ENCODE data around the gene TAC4. TPM values are rescaled to one million over a fixed set of nuclear protein-coding genes. Genes with fewer than 3 reads are reported as not detected.

TAC4 gene
- polyA plus RNA-seq, 3 donors from 2014 or later: not detected

GRCh38 chr17:49882434-49882833, 34.6 kb upstream of the TAC4 start:
- DNase-seq: no peak
- H3K36me3 Mint-ChIP-seq: no peaks in the 10 kb centered on the region
- H3K27me3 Mint-ChIP-seq (ENCODE audit: low read depth in 3 of 3): peaks cover 7 to 25% (median 13%) of the 10 kb centered on the region in 3 donors
- no peaks in the 10 kb centered on the region for H3K9me3 Mint-ChIP-seq
- H3K4me1 Mint-ChIP-seq: peaks cover 0 to 3% of the 10 kb centered on the region in 2 donors
- no peak overlapping the region for H3K4me3 Mint-ChIP-seq
- no peak overlapping the region for H3K27ac Mint-ChIP-seq

DNA sequence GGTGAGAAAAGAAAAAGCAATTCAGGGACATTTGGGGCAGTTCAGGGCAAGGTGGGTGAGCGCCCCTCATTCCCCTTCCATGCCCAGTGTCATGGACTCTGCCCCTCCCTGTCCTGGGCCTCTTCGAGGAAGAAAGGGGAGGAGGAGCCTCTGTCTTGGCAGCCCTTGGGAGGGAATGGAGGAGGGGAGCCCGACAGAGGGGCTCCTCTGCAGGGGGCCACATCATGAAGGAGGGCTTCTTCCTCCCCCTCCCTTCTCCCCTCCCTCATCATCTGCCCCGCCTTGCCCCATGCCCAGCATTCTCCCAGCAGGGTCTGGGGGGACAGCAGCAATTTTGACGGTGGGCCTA, 33.2 kb upstream of the TAC4 start:
- no peaks in the 10 kb centered on the region for H3K9me3 Mint-ChIP-seq
- no peak overlapping the region for H3K4me3 Mint-ChIP-seq
- peaks cover 6 to 24% (median 12%) of the 10 kb centered on the region in 3 donors for H3K27me3 Mint-ChIP-seq (ENCODE audit: low read depth in 3 of 3)

GRCh38 chr17:49880291-49881053, 32.6 kb upstream of the TAC4 start:
- Mint-ChIP-seq H3K27ac (no peak overlapping the region), H3K4me1 (peaks cover 0 to 3% of the 10 kb centered on the region in 2 donors), H3K4me3 (peak overlapping the region in 2 of 5 donors; percentile 22 to 52), H3K9me3 (no peaks in the 10 kb centered on the region), H3K36me3 (no peaks in the 10 kb centered on the region), H3K27me3 (ENCODE audit: low read depth in 3 of 3) (peaks cover 6 to 24% (median 10%) of the 10 kb centered on the region in 3 donors)
- peak; percentile 53 to 61 (median 59) for DNase-seq

More for the DNA sequence above, 33.2 kb upstream of the TAC4 start:
- H3K27ac Mint-ChIP-seq: no peak overlapping the region
- no peak for DNase-seq
- no peaks in the 10 kb centered on the region for H3K36me3 Mint-ChIP-seq
- peaks cover 0 to 3% of the 10 kb centered on the region in 2 donors for H3K4me1 Mint-ChIP-seq

- peaks cover 4 to 26% (median 11%) of the 10 kb centered on the region in 3 donors for H3K27me3 Mint-ChIP-seq (ENCODE audit: low read depth in 3 of 3)
- H3K4me1 Mint-ChIP-seq: peaks cover 0 to 3% of the 10 kb centered on the region in 2 donors
- peak overlapping the region in 1 of 5 donors; percentile 21 for H3K4me3 Mint-ChIP-seq
- H3K27ac Mint-ChIP-seq: no peak overlapping the region
- H3K36me3 Mint-ChIP-seq: no peaks in the 10 kb centered on the region
- no peak for DNase-seq
- H3K9me3 Mint-ChIP-seq: no peaks in the 10 kb centered on the region
Observed at GRCh38 chr17:49878931-49879904, 31.3 kb upstream of the TAC4 start.

DNA sequence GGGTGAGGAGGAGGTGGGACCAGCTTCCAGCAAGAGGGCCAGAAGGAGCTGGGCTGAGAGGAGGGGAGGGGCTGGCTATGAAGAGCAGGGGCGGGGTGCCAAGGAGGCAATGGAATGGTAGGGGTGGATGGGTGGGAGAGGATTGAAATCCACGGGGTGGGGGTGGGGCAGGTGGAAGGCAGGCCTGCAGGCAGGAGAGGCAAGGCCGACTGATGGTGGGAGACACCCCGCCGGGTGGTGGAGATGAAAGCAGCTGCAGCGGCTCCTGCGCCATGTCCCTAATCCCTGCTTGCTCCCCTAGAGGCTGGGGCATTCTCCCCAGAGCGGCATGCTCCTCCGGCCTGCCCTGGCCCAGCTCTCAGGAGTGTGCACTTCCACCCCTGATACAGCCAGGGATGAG, 27.8 kb upstream of the TAC4 start:
- H3K27me3 Mint-ChIP-seq (ENCODE audit: low read depth in 3 of 3): peaks cover 2 to 15% (median 9%) of the 10 kb centered on the region in 3 donors
- no peaks in the 10 kb centered on the region for H3K9me3 Mint-ChIP-seq
- no peak overlapping the region for H3K4me3 Mint-ChIP-seq
- H3K36me3 Mint-ChIP-seq: no peaks in the 10 kb centered on the region
- no peak overlapping the region for H3K27ac Mint-ChIP-seq
- DNase-seq: no peak
- peaks cover 0 to under 1% of the 10 kb centered on the region in 2 donors for H3K4me1 Mint-ChIP-seq

DNA sequence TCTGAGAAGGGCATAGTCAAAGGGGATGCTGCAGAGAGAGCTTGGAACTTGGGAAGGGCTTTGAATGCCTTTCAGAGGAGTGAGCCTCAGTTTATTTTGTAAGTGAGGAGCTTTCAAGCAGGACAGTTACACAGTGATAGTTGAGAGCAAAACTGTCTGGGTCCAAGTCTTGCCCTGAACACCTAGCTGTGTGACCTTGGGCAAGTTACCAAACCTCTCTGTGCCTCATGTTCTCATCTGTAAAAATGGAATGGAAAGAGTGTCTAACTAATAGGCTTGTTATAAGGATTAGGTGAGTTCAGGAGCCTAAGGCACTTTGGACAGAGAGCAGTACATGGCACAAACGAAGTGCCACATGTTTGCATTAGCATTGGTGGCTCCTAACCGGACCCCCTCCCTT, 27.0 kb upstream of the TAC4 start:
- Mint-ChIP-seq H3K4me1 (no peaks in the 10 kb centered on the region), H3K27ac (no peak overlapping the region), H3K9me3 (no peaks in the 10 kb centered on the region), H3K36me3 (no peaks in the 10 kb centered on the region), H3K4me3 (no peak overlapping the region), H3K27me3 (ENCODE audit: low read depth in 3 of 3) (peaks cover 4 to 13% (median 9%) of the 10 kb centered on the region in 3 donors)
- no peak for DNase-seq

GRCh38 chr17:49873926-49874325, 26.1 kb upstream of the TAC4 start:
- no peak overlapping the region for H3K27ac Mint-ChIP-seq

DNA sequence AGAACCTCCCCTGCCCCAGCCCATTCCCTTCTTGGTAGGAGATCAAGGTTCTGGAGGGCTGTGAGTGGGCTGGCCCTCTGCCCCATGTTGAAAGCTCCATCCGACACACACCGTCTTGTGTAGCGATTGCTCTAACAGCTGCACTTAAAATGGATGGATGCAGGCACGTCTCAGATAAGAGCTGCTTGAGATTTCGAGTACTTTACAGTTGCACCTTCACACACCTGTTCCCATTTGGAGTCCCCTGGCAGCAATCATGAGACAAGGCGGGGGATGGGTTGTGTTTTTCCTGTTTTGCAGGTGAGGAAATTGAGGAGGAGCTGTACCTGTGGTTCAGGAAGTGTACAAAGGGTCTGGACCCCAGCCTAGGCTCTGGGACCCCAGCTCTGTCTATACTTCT, 25.6 kb upstream of the TAC4 start:
- Mint-ChIP-seq H3K27ac (no peak overlapping the region), H3K4me3 (no peak overlapping the region)

More at GRCh38 chr17:49873926-49874325, 26.1 kb upstream of the TAC4 start:
- no peaks in the 10 kb centered on the region for H3K4me1 Mint-ChIP-seq
- no peak overlapping the region for H3K4me3 Mint-ChIP-seq
- DNase-seq: no peak
- H3K9me3 Mint-ChIP-seq: no peaks in the 10 kb centered on the region
- H3K27me3 Mint-ChIP-seq (ENCODE audit: low read depth in 3 of 3): peaks cover 4 to 9% (median 8%) of the 10 kb centered on the region in 3 donors
- no peaks in the 10 kb centered on the region for H3K36me3 Mint-ChIP-seq

DNA sequence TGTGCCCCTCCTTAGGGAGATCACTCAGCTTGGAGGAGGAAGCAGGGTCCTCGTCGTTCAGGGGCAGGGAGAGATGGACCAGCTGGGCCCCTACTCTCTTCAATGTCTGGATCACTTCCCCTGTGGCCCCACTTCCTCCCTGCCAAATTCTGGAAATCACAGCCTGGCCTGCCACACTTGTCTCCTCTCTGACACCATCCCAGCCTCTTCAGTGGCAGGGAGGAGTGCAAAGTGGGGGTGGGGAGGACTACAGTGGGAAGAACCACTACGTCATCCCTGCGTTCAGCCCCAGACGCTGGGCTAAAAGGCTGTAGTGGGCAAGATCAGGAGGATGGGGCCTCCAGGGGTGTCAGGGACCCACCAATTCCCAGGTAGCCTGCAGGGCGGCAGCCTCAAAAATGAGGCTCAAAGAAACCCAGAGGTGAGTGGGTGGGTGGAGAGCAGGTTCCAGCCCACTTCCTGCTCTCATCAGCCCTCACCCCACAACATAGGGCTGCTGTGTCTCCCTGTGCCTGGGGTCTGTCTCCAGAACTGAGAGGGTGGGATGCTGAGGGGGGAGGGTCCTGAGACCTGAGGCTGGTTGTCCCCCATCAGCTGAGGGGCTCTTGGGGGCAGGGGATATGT, 25.0 kb upstream of the TAC4 start:
- H3K27me3 Mint-ChIP-seq (ENCODE audit: low read depth in 3 of 3): peaks cover 2 to 9% (median 4%) of the 10 kb centered on the region in 3 donors
- DNase-seq: no peak
- no peaks in the 10 kb centered on the region for H3K4me1 Mint-ChIP-seq
- no peak overlapping the region for H3K27ac Mint-ChIP-seq
- no peaks in the 10 kb centered on the region for H3K9me3 Mint-ChIP-seq
- no peak overlapping the region for H3K4me3 Mint-ChIP-seq
- H3K36me3 Mint-ChIP-seq: no peaks in the 10 kb centered on the region

More for the DNA sequence above, 25.6 kb upstream of the TAC4 start:
- H3K9me3 Mint-ChIP-seq: no peaks in the 10 kb centered on the region
- H3K4me1 Mint-ChIP-seq: no peaks in the 10 kb centered on the region
- no peak for DNase-seq
- peaks cover 4 to 11% (median 6%) of the 10 kb centered on the region in 3 donors for H3K27me3 Mint-ChIP-seq (ENCODE audit: low read depth in 3 of 3)
- no peaks in the 10 kb centered on the region for H3K36me3 Mint-ChIP-seq

GRCh38 chr17:49871211-49871610, 23.3 kb upstream of the TAC4 start:
- H3K4me1 Mint-ChIP-seq: no peaks in the 10 kb centered on the region
- no peaks in the 10 kb centered on the region for H3K9me3 Mint-ChIP-seq
- no peaks in the 10 kb centered on the region for H3K36me3 Mint-ChIP-seq
- peaks cover 2 to 8% (median 7%) of the 10 kb centered on the region in 3 donors for H3K27me3 Mint-ChIP-seq (ENCODE audit: low read depth in 3 of 3)
- H3K4me3 Mint-ChIP-seq: no peak overlapping the region
- H3K27ac Mint-ChIP-seq: no peak overlapping the region
- no peak for DNase-seq

DNA sequence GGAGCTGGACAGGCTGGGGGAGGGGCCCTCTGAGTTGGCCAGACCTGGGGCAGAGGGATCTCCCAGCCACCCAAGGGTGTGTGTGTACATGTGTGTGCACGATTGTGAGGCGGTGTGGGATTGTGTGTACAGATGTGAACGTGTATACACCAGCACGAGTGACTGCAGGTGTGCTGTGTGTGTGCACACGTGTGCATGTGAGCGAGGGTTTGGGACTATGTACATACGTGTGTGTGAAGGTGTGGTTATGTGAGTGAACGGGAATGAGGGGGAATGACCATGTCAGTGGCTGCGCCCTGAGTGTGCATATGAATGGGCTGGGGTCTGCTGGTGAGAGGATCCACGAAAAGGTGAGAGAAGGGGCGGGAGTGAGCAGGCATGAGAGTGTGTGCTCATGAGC, 22.4 kb upstream of the TAC4 start:
- DNase-seq: no peak
- H3K4me3 Mint-ChIP-seq: no peak overlapping the region
- no peak overlapping the region for H3K27ac Mint-ChIP-seq

DNA sequence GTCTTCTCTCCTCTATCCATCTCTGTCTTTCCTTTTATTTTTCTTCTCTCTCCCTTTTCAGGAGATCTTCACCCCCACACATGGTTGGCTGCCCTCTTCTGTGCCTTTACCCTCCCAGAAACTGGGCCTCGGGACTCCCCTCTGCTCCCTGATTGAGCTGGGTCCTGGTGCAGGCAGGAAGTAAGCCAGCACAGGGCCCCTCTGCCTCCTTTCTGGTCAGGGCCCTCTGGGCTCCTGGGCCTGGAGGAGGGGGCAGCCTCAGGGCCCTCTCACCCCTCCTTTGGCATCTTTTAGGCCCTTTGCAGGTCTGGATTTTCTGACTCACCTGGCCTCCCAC, 21.1 kb upstream of the TAC4 start:
- no peak for DNase-seq
- H3K27me3 Mint-ChIP-seq (ENCODE audit: low read depth in 3 of 3): peaks cover 2 to 6% (median 5%) of the 10 kb centered on the region in 3 donors
- H3K4me1 Mint-ChIP-seq: no peaks in the 10 kb centered on the region
- H3K36me3 Mint-ChIP-seq: no peaks in the 10 kb centered on the region
- no peak overlapping the region for H3K27ac Mint-ChIP-seq
- H3K4me3 Mint-ChIP-seq: no peak overlapping the region
- no peaks in the 10 kb centered on the region for H3K9me3 Mint-ChIP-seq

More for the DNA sequence above, 22.4 kb upstream of the TAC4 start:
- Mint-ChIP-seq H3K36me3 (no peaks in the 10 kb centered on the region), H3K4me1 (no peaks in the 10 kb centered on the region), H3K9me3 (no peaks in the 10 kb centered on the region), H3K27me3 (ENCODE audit: low read depth in 3 of 3) (peaks cover 2 to 7% (median 6%) of the 10 kb centered on the region in 3 donors)

- Mint-ChIP-seq H3K4me1 (no peaks in the 10 kb centered on the region), H3K4me3 (no peak overlapping the region), H3K27ac (peak overlapping the region in 1 of 6 donors; percentile 2), H3K36me3 (no peaks in the 10 kb centered on the region), H3K9me3 (no peaks in the 10 kb centered on the region), H3K27me3 (ENCODE audit: low read depth in 3 of 3) (peaks cover 2 to 5% (median 4%) of the 10 kb centered on the region in 3 donors)
- no peak for DNase-seq
Observed at GRCh38 chr17:49866882-49867413, 19.1 kb upstream of the TAC4 start.

Measured in immature natural killer cell (primary cell).